SK-N-SH (cell line): ENCODE results near the gene OPN1MW3.

ENCODE experiments used
- POLR2AphosphoS5 ChIP-seq: IDR thresholded peaks from 2 replicates; pipeline ENCODE4 v1.6.1; 2012; ENCODE audit warnings: low read depth, low read length
- TAF1 ChIP-seq: IDR thresholded peaks from 2 replicates; pipeline ENCODE4 v1.6.1; 2012; ENCODE audit warnings: low read depth, mild to moderate bottlenecking, low read length, moderate library complexity, borderline replicate concordance
- TF ChIP-seq, protein P1 (sequence below): fragments of 200-600 bp; sonication (generic); IDR thresholded peaks from 2 replicates; pipeline ENCODE4 v1.6.1; 2017; ENCODE audit warnings: antibody characterized with exemption, mild to moderate bottlenecking, moderate library complexity

DNA sequence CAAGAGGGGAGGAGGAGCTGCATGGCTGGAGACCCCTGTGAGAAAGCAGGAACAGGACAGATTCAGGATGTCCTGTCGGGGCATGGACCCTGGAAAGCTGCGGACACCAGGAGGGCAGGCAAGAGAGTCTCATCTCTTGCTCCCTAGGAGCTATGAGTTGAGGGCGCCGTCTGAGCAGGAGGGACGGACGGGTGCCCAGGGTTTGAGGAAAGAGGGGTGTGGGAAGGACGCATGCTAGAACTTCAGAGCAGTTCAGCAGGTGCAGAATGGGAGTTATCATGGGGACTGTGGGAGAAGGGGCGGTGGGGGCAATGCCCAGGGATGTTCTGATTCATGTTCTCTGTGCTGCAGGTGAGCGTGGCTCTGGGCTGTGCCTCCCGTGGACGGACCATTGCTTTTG, 63.0 kb downstream of the OPN1MW3 start:
- no peak for TF ChIP-seq POLR2AphosphoS5
- TF ChIP-seq, protein P1, sequence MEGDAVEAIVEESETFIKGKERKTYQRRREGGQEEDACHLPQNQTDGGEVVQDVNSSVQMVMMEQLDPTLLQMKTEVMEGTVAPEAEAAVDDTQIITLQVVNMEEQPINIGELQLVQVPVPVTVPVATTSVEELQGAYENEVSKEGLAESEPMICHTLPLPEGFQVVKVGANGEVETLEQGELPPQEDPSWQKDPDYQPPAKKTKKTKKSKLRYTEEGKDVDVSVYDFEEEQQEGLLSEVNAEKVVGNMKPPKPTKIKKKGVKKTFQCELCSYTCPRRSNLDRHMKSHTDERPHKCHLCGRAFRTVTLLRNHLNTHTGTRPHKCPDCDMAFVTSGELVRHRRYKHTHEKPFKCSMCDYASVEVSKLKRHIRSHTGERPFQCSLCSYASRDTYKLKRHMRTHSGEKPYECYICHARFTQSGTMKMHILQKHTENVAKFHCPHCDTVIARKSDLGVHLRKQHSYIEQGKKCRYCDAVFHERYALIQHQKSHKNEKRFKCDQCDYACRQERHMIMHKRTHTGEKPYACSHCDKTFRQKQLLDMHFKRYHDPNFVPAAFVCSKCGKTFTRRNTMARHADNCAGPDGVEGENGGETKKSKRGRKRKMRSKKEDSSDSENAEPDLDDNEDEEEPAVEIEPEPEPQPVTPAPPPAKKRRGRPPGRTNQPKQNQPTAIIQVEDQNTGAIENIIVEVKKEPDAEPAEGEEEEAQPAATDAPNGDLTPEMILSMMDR = no peak
- no peak for TF ChIP-seq TAF1
